Activated B cell treated with CpG ODN at 0.5 μM for 24 hours (primary cell): ENCODE results near the gene CALCOCO1. TPM values are rescaled to one million over a fixed set of nuclear protein-coding genes. Genes with fewer than 3 reads are reported as not detected.
A peak's percentile ranks its signal among the peaks of the same experiment; 100 is the strongest.

Source experiments
- ATAC-seq: fragments of 200-7000 bp; cut with Tn5 transposase; one replicate; pipeline ENCODE4 v1.10.0; 2021; ENCODE audit warnings: low read depth, mild to moderate bottlenecking, moderate library complexity
- CTCF ChIA-PET: fragments of 350-600 bp; sonication (Branson Sonifier 250); formaldehyde crosslinking; loops from one replicate; lab custom pipeline; 2021; ENCODE audit warnings: antibody characterized with exemption; lab: Charles Lee
- POLR2A ChIA-PET: fragments of 350-600 bp; sonication (Branson Sonifier 250); formaldehyde crosslinking; loops from one replicate; lab custom pipeline; 2021; ENCODE audit warnings: antibody characterized with exemption; lab: Charles Lee
- DNase-seq: peaks from one replicate; pipeline ENCODE4 v3.0.0; 2022
- H3K27ac Mint-ChIP-seq: one replicate; pipeline ENCODE4 v1.8.0; 2020; ENCODE audit warnings: mixed read lengths
- H3K27me3 Mint-ChIP-seq: one replicate; pipeline ENCODE4 v1.8.0; 2021; ENCODE audit warnings: mixed read lengths
- H3K36me3 Mint-ChIP-seq: one replicate; pipeline ENCODE4 v1.8.0; 2021; ENCODE audit warnings: low read depth, mixed read lengths
- H3K4me1 Mint-ChIP-seq: one replicate; pipeline ENCODE4 v1.8.0; 2021; ENCODE audit warnings: mixed read lengths
- H3K4me3 Mint-ChIP-seq: one replicate; pipeline ENCODE4 v1.8.0; 2020; ENCODE audit warnings: mild to moderate bottlenecking, mixed read lengths
- H3K9me3 Mint-ChIP-seq: one replicate; pipeline ENCODE4 v1.8.0; 2020; ENCODE audit warnings: mixed read lengths
- intact Hi-C: fragments of 100-400 bp; cut with micrococcal nuclease; formaldehyde crosslinking; loops from one replicate; pipeline ENCODE4 v1.15.1; 2024
- total RNA-seq: library from RNA; stranded (reverse); gene quantifications from 2 replicates; pipeline ENCODE4 v1.2.3, GENCODE V29; 2022
- TF ChIP-seq, protein P1 (sequence below): fragments of 200-600 bp; IDR thresholded peaks from one replicate; pipeline ENCODE4 v1.8.0; 2022; ENCODE audit warnings: antibody characterized with exemption, mild to moderate bottlenecking

Gene CALCOCO1, protein sequence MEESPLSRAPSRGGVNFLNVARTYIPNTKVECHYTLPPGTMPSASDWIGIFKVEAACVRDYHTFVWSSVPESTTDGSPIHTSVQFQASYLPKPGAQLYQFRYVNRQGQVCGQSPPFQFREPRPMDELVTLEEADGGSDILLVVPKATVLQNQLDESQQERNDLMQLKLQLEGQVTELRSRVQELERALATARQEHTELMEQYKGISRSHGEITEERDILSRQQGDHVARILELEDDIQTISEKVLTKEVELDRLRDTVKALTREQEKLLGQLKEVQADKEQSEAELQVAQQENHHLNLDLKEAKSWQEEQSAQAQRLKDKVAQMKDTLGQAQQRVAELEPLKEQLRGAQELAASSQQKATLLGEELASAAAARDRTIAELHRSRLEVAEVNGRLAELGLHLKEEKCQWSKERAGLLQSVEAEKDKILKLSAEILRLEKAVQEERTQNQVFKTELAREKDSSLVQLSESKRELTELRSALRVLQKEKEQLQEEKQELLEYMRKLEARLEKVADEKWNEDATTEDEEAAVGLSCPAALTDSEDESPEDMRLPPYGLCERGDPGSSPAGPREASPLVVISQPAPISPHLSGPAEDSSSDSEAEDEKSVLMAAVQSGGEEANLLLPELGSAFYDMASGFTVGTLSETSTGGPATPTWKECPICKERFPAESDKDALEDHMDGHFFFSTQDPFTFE
- 44.2 and 59.5 TPM in 2 replicates for total RNA-seq

- intact Hi-C loops, result loop anchor here (1.0 to 10.0 kb wide), 14 partner anchors 11 to 721 kb away; partner anchors contain the start of genes AAAS, ATF7, ATP5MC2 and CBX5
- POLR2A ChIA-PET, result interaction anchor here (0.6 to 2.7 kb wide), 5 partner anchors 12 to 693 kb away, joined by 3 to 11 read pairs (median 7); partner anchors contain the start of genes ATP5MC2 and HNRNPA1
- H3K4me1 Mint-ChIP-seq, result peaks cover 24% of the 10 kb centered on the region
- TF ChIP-seq, protein P1, sequence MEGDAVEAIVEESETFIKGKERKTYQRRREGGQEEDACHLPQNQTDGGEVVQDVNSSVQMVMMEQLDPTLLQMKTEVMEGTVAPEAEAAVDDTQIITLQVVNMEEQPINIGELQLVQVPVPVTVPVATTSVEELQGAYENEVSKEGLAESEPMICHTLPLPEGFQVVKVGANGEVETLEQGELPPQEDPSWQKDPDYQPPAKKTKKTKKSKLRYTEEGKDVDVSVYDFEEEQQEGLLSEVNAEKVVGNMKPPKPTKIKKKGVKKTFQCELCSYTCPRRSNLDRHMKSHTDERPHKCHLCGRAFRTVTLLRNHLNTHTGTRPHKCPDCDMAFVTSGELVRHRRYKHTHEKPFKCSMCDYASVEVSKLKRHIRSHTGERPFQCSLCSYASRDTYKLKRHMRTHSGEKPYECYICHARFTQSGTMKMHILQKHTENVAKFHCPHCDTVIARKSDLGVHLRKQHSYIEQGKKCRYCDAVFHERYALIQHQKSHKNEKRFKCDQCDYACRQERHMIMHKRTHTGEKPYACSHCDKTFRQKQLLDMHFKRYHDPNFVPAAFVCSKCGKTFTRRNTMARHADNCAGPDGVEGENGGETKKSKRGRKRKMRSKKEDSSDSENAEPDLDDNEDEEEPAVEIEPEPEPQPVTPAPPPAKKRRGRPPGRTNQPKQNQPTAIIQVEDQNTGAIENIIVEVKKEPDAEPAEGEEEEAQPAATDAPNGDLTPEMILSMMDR, result no peak
- DNase-seq (peak; percentile 90), ATAC-seq (peak; percentile 97)
- CTCF ChIA-PET, result interaction anchor here (0.6 to 13.0 kb wide), 7 partner anchors 11 to 525 kb away, joined by 3 to 138 read pairs (median 4); partner anchors contain the start of gene ATP5MC2
- no peaks in the 10 kb centered on the region for H3K9me3 Mint-ChIP-seq
- peak within 1 kb of the TSS; percentile 88 for H3K27ac Mint-ChIP-seq
- no peaks in the 10 kb centered on the region for H3K27me3 Mint-ChIP-seq
- peak within 1 kb of the TSS; percentile 97 for H3K4me3 Mint-ChIP-seq
- H3K36me3 Mint-ChIP-seq, result peaks cover 25% of the 10 kb centered on the region
These were observed at the start of gene CALCOCO1 for GRCh38 chr12:53727310-53728041. Gene CALCOCO1 (minus strand): TSS chr12:53727452. CDS start chr12:53725242, 2,210 bp downstream.

- no peaks in the 10 kb centered on the region for H3K9me3 Mint-ChIP-seq
- no peak overlapping the region for H3K4me3 Mint-ChIP-seq
- TF ChIP-seq, protein P1, result no peak
- ChIA-PET POLR2A (no interaction called here), CTCF (no interaction called here)
- DNase-seq (no peak), ATAC-seq (no peak)
- intact Hi-C loops, result no loop called here
- H3K36me3 Mint-ChIP-seq, result no peaks in the 10 kb centered on the region
- H3K27me3 Mint-ChIP-seq, result peaks cover 9% of the 10 kb centered on the region
- H3K4me1 Mint-ChIP-seq, result no peaks in the 10 kb centered on the region
- H3K27ac Mint-ChIP-seq, result no peak overlapping the region
These were observed 49.6 kb upstream of the CALCOCO1 start for GRCh38 chr12:53776872-53777271.

- H3K4me1 Mint-ChIP-seq, result no peaks in the 10 kb centered on the region
- CTCF ChIA-PET, result no interaction called here
- H3K27me3 Mint-ChIP-seq, result peaks cover 4% of the 10 kb centered on the region
- TF ChIP-seq, protein P1, result no peak
- no peak overlapping the region for H3K27ac Mint-ChIP-seq
- no peak for ATAC-seq
- no peak for DNase-seq
- H3K36me3 Mint-ChIP-seq, result no peaks in the 10 kb centered on the region
- POLR2A ChIA-PET, result no interaction called here
- intact Hi-C loops, result no loop called here
- no peak overlapping the region for H3K4me3 Mint-ChIP-seq
- H3K9me3 Mint-ChIP-seq, result no peaks in the 10 kb centered on the region
These were observed 48.4 kb upstream of the CALCOCO1 start for GRCh38 chr12:53775478-53776145.

DNA sequence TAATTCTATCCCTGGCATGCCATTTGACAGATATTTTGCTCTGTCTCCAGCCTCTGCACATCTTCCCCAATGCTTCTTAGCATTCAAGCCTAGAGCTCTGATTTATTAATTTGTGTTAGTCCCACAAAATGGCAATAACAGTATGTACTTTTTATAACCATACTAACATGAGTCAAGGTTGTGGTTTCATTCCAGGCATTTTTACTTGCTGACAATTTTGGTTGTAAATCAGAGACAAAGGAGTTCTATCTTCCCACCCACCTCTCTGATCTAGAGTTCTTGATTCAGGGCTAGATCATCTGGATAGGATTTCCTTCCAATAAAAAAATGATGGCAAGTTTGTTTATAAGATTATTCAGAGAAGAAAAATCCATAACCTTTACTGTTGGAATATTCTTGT is 43.0 kb upstream of the CALCOCO1 start:
- ChIA-PET CTCF (no interaction called here), POLR2A (no interaction called here)
- no peak overlapping the region for H3K4me3 Mint-ChIP-seq
- no peak for ATAC-seq
- H3K4me1 Mint-ChIP-seq, result no peaks in the 10 kb centered on the region
- no peaks in the 10 kb centered on the region for H3K9me3 Mint-ChIP-seq
- DNase-seq, result no peak
- peaks cover 10% of the 10 kb centered on the region for H3K27me3 Mint-ChIP-seq
- TF ChIP-seq, protein P1, result no peak
- H3K36me3 Mint-ChIP-seq, result no peaks in the 10 kb centered on the region
- no peak overlapping the region for H3K27ac Mint-ChIP-seq
- intact Hi-C loops, result no loop called here
